ENCODE measurements around the gene ZNF385B. TPM values are rescaled to one million over a fixed set of nuclear protein-coding genes. Genes with fewer than 3 reads are reported as not detected.

The ZNF385B gene
- total and polyA plus RNA-seq, 5 donors from 2014 or later = not detected

DNA sequence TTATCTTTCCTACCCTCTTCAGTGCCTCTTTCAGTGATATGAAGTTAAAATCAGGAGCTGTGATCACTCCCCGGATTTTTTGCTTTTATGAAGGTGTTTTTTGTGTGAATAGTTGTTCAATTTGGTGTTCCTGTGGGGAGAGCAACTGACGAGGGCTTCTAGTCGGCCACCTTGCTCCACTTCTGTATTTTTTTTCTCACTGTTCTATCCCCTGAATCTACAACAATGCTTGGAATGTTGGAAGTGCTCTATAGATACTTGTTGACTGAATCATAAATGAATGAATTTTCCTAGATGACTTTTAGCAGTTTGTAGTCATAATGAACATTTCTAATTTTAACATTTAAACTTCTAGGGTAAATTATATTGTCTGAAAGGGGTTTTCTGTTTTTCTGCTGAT lies 247.3 kb downstream of the ZNF385B start:
- H3K4me3 Mint-ChIP-seq = no peak overlapping the region
- H3K27ac Mint-ChIP-seq = no peak overlapping the region
- Histone ChIP-seq H3K27ac (ENCODE audit: insufficient read depth, low read length, poor library complexity, severe bottlenecking) (no peak overlapping the region), H3K27me3 (ENCODE audit: control insufficient read depth, insufficient read depth, low read length) (no peaks in the 10 kb centered on the region), H3K36me3 (ENCODE audit: control insufficient read depth, insufficient read depth, low read length) (no peaks in the 10 kb centered on the region), H3K4me1 (ENCODE audit: control insufficient read depth, insufficient read depth, low read length, poor library complexity, severe bottlenecking) (no peaks in the 10 kb centered on the region), H3K4me3 (ENCODE audit: low read depth, low read length) (no peak overlapping the region), H3K9me3 (ENCODE audit: control insufficient read depth in 2 of 2, low read length in 2 of 2) (no peaks in the 10 kb centered on the region)
- no peaks in the 10 kb centered on the region for H3K4me1 Mint-ChIP-seq
- peaks cover 0 to 3% (median 0%) of the 10 kb centered on the region in 7 donors for H3K9me3 Mint-ChIP-seq
- H3K27me3 Mint-ChIP-seq = peaks cover 6% of the 10 kb centered on the region
- DNase-seq (no peak), ATAC-seq (ENCODE audit: low read depth in 2 of 2) (no peak)
- no peaks in the 10 kb centered on the region for H3K36me3 Mint-ChIP-seq

DNA sequence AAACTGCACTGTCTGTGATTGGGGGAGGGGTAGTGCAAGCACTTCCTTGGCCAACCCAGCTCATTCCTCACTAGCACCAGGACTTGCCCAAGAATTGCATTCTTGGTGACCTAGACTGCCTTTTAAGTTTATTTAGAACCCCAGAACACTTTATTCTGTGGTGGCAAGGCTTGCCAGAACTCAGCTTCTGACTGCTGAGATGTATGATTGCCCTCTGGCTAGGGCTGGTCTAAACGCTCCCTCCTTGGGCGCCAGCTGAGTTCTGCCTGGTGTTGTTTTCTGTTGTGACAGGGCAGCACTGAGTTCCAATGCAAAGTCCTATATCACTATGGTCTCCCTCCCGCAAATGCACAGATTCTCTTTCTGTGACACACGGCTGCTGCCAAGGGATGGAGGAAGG lies 247.7 kb downstream of the ZNF385B start:
- Histone ChIP-seq H3K4me1 (ENCODE audit: control insufficient read depth, insufficient read depth, low read length, poor library complexity, severe bottlenecking) (no peaks in the 10 kb centered on the region), H3K27ac (ENCODE audit: insufficient read depth, low read length, poor library complexity, severe bottlenecking) (no peak overlapping the region), H3K27me3 (ENCODE audit: control insufficient read depth, insufficient read depth, low read length) (no peaks in the 10 kb centered on the region), H3K36me3 (ENCODE audit: control insufficient read depth, insufficient read depth, low read length) (no peaks in the 10 kb centered on the region), H3K4me3 (ENCODE audit: low read depth, low read length) (no peak overlapping the region), H3K9me3 (ENCODE audit: control insufficient read depth in 2 of 2, low read length in 2 of 2) (no peaks in the 10 kb centered on the region)
- H3K4me1 Mint-ChIP-seq = no peaks in the 10 kb centered on the region
- peaks cover 0 to 4% (median 0%) of the 10 kb centered on the region in 7 donors for H3K9me3 Mint-ChIP-seq
- H3K27me3 Mint-ChIP-seq = peaks cover 6% of the 10 kb centered on the region
- no peak for ATAC-seq (ENCODE audit: low read depth in 2 of 2)
- H3K36me3 Mint-ChIP-seq = no peaks in the 10 kb centered on the region
- H3K4me3 Mint-ChIP-seq = no peak overlapping the region
- H3K27ac Mint-ChIP-seq = no peak overlapping the region
- no peak for DNase-seq

DNA sequence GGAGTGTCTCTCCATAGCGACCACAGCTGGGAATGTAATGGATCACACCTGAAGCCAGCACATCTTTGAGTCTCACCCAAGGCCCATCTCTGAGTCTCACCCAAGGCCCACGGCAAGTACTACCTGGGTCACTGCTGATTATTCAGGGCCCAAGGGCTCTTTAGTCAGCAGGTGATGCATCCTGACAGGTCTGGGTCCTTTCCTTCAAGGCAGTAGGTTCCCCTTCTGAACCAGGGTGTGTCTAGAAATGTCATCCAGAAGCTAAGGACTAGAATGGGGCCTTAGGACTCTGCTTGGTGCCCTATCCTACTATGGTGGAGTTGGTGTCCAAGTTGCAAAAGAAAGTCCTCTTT lies 248.1 kb downstream of the ZNF385B start:
- no peak for ATAC-seq (ENCODE audit: low read depth in 2 of 2)
- H3K9me3 Mint-ChIP-seq = peaks cover 0 to 4% (median 2%) of the 10 kb centered on the region in 7 donors

DNA sequence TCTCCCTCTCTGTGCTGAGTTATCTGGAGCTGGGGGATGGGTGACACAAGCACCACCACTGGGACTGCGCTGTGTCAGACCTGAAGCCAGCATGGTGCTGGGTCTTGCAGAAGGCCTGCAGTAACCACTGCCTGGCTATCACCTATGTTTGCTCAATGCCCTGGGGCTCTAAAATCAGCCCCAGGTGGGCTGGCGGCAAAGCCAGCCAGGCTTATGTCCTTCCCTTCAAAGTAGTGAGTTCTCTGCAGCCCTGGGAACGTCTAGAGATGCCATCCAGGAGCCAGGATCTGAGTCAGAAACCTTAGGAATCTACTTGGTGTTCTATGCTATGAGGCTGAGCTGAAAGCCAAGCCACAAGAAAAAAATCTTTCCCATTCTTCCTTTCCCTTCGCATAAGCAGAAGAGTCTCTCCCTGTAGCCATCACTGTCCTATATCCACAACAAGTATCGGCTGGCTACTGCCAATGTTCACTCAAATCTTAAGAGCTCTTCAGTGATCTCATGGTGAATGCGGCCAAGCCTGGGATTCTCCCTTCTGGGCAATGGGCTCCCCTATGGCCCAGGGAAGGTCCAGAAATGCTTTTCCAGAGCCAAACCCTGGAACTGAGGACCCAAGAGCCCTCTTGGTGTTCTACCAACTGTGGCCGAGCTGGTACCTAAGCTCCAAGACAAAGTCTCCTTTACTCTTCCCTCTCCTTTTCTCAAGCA lies 248.7 kb downstream of the ZNF385B start:
- Histone ChIP-seq H3K4me1 (ENCODE audit: control insufficient read depth, insufficient read depth, low read length, poor library complexity, severe bottlenecking) (no peaks in the 10 kb centered on the region), H3K36me3 (ENCODE audit: control insufficient read depth, insufficient read depth, low read length) (no peaks in the 10 kb centered on the region), H3K4me3 (ENCODE audit: low read depth, low read length) (no peak overlapping the region), H3K27me3 (ENCODE audit: control insufficient read depth, insufficient read depth, low read length) (no peaks in the 10 kb centered on the region), H3K27ac (ENCODE audit: insufficient read depth, low read length, poor library complexity, severe bottlenecking) (no peak overlapping the region), H3K9me3 (ENCODE audit: control insufficient read depth in 2 of 2, low read length in 2 of 2) (no peaks in the 10 kb centered on the region)
- H3K4me1 Mint-ChIP-seq = no peaks in the 10 kb centered on the region
- ATAC-seq (ENCODE audit: low read depth in 2 of 2) = no peak
- DNase-seq = no peak
- no peak overlapping the region for H3K27ac Mint-ChIP-seq
- H3K9me3 Mint-ChIP-seq = peaks cover 0 to 4% (median 2%) of the 10 kb centered on the region in 7 donors
- no peak overlapping the region for H3K4me3 Mint-ChIP-seq
- H3K36me3 Mint-ChIP-seq = no peaks in the 10 kb centered on the region
- H3K27me3 Mint-ChIP-seq = peaks cover 6% of the 10 kb centered on the region

More for the DNA sequence above, 248.1 kb downstream of the ZNF385B start:
- no peak overlapping the region for H3K27ac Mint-ChIP-seq
- H3K4me1 Mint-ChIP-seq = no peaks in the 10 kb centered on the region
- Histone ChIP-seq H3K4me3 (ENCODE audit: low read depth, low read length) (no peak overlapping the region), H3K27ac (ENCODE audit: insufficient read depth, low read length, poor library complexity, severe bottlenecking) (no peak overlapping the region), H3K27me3 (ENCODE audit: control insufficient read depth, insufficient read depth, low read length) (no peaks in the 10 kb centered on the region), H3K9me3 (ENCODE audit: control insufficient read depth in 2 of 2, low read length in 2 of 2) (no peaks in the 10 kb centered on the region), H3K36me3 (ENCODE audit: control insufficient read depth, insufficient read depth, low read length) (no peaks in the 10 kb centered on the region), H3K4me1 (ENCODE audit: control insufficient read depth, insufficient read depth, low read length, poor library complexity, severe bottlenecking) (no peaks in the 10 kb centered on the region)
- H3K36me3 Mint-ChIP-seq = no peaks in the 10 kb centered on the region
- H3K27me3 Mint-ChIP-seq = peaks cover 6% of the 10 kb centered on the region
- DNase-seq = no peak
- H3K4me3 Mint-ChIP-seq = no peak overlapping the region

DNA sequence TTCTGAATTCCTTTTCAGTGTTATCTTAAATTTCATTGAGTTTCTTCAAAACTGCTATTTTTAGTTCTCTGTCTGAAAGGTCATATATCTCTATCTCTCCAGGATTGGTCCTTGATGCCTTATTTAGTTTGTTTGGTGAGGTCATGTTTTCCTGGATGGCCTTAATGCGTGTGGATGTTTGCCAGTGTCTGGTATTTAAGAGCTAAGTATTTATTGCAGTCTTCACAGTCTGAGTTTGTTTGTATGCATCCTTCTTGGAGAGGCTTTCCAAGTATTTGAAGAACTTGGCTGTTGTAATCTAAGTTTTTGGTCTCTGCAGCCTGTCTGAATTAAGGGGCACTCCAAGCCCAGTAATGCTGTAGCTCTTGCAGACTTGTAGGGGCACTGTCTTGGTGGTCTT lies 249.3 kb downstream of the ZNF385B start:
- no peaks in the 10 kb centered on the region for H3K36me3 ChIP-seq (ENCODE audit: control insufficient read depth, insufficient read depth, low read length)
- Mint-ChIP-seq H3K27ac (no peak overlapping the region), H3K27me3 (peaks cover 6% of the 10 kb centered on the region), H3K36me3 (no peaks in the 10 kb centered on the region), H3K4me3 (no peak overlapping the region), H3K9me3 (peaks cover 0 to 4% (median 2%) of the 10 kb centered on the region in 7 donors), H3K4me1 (no peaks in the 10 kb centered on the region)
- H3K9me3 ChIP-seq (ENCODE audit: control insufficient read depth in 2 of 2, low read length in 2 of 2) = no peaks in the 10 kb centered on the region
- H3K27ac ChIP-seq (ENCODE audit: insufficient read depth, low read length, poor library complexity, severe bottlenecking) = no peak overlapping the region
- no peaks in the 10 kb centered on the region for H3K27me3 ChIP-seq (ENCODE audit: control insufficient read depth, insufficient read depth, low read length)
- H3K4me3 ChIP-seq (ENCODE audit: low read depth, low read length) = no peak overlapping the region
- no peak for DNase-seq
- no peaks in the 10 kb centered on the region for H3K4me1 ChIP-seq (ENCODE audit: control insufficient read depth, insufficient read depth, low read length, poor library complexity, severe bottlenecking)
- ATAC-seq (ENCODE audit: low read depth in 2 of 2) = no peak

DNA sequence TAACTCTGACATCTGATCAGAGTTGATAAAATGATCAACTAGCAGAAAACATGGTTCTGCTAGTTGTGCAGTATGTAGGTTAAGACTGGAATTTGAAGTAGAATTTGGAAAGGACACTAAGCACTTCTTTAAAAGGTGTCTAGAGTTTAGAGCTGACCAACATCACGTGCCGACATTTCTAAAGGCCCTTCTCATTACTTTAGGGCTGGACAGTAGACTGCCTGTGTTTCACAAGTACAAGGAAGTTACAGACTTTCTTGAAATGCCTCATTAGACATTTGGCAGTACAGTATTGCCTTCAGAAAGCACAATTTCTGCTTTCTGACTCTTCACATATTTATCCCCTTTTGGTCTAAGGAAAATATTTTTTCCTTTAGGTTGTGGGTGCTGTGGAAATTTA lies 255.3 kb downstream of the ZNF385B start:
- no peaks in the 10 kb centered on the region for H3K4me1 ChIP-seq (ENCODE audit: control insufficient read depth, insufficient read depth, low read length, poor library complexity, severe bottlenecking)
- Mint-ChIP-seq H3K27me3 (peaks cover 5% of the 10 kb centered on the region), H3K36me3 (no peaks in the 10 kb centered on the region), H3K9me3 (peaks cover 0 to 4% (median 0%) of the 10 kb centered on the region in 7 donors), H3K4me3 (no peak overlapping the region), H3K4me1 (no peaks in the 10 kb centered on the region), H3K27ac (no peak overlapping the region)
- no peak overlapping the region for H3K4me3 ChIP-seq (ENCODE audit: low read depth, low read length)
- no peaks in the 10 kb centered on the region for H3K27me3 ChIP-seq (ENCODE audit: control insufficient read depth, insufficient read depth, low read length)
- no peaks in the 10 kb centered on the region for H3K36me3 ChIP-seq (ENCODE audit: control insufficient read depth, insufficient read depth, low read length)
- no peaks in the 10 kb centered on the region for H3K9me3 ChIP-seq (ENCODE audit: control insufficient read depth in 2 of 2, low read length in 2 of 2)
- no peak for DNase-seq
- H3K27ac ChIP-seq (ENCODE audit: insufficient read depth, low read length, poor library complexity, severe bottlenecking) = no peak overlapping the region
- no peak for ATAC-seq (ENCODE audit: low read depth in 2 of 2)

DNA sequence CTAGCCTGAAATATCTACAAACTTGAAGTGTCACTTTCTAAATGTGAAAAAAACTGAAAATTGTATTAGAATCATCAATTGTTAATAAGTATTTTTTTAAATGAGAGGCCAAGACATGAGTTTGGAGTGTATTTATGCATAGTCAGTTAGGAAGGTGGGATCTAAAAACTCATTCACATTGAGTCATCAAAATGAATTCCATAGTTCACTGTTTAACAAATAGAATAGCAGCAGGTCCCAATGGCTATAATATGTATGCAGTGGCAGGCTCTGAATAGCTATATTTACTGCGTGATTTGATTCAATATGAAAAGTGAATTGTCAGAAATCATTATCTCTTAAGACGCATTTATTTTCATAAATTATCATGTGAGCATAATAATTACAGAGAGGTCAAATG lies 256.1 kb downstream of the ZNF385B start:
- H3K36me3 ChIP-seq (ENCODE audit: control insufficient read depth, insufficient read depth, low read length) = no peaks in the 10 kb centered on the region
- no peak overlapping the region for H3K4me3 ChIP-seq (ENCODE audit: low read depth, low read length)
- no peaks in the 10 kb centered on the region for H3K27me3 ChIP-seq (ENCODE audit: control insufficient read depth, insufficient read depth, low read length)

DNA sequence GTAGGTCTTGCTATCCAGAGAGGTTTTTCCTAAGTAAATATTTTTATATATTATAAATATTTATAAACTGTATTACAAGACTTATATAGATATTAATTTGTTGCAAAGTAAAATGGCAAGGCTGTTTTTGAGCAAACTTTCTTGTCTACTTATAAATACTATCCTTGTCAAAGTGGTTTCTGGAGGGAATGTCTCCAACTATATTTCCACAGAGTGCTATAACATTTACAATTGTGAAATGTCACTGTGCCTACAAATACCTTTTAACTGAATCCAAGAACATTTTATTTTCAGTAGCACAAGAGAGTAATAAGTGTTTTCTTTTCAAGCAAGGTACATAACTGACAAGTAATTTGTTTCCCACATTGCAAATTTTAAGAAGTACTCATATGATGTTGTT lies 256.8 kb downstream of the ZNF385B start:
- DNase-seq (no peak), ATAC-seq (ENCODE audit: low read depth in 2 of 2) (no peak)
- Histone ChIP-seq H3K36me3 (ENCODE audit: control insufficient read depth, insufficient read depth, low read length) (no peaks in the 10 kb centered on the region), H3K27ac (ENCODE audit: insufficient read depth, low read length, poor library complexity, severe bottlenecking) (no peak overlapping the region), H3K4me3 (ENCODE audit: low read depth, low read length) (no peak overlapping the region), H3K4me1 (ENCODE audit: control insufficient read depth, insufficient read depth, low read length, poor library complexity, severe bottlenecking) (no peaks in the 10 kb centered on the region), H3K9me3 (ENCODE audit: control insufficient read depth in 2 of 2, low read length in 2 of 2) (no peaks in the 10 kb centered on the region), H3K27me3 (ENCODE audit: control insufficient read depth, insufficient read depth, low read length) (no peaks in the 10 kb centered on the region)
- no peaks in the 10 kb centered on the region for H3K4me1 Mint-ChIP-seq
- H3K9me3 Mint-ChIP-seq = peaks cover 0 to 2% (median 0%) of the 10 kb centered on the region in 7 donors
- H3K4me3 Mint-ChIP-seq = no peak overlapping the region
- no peak overlapping the region for H3K27ac Mint-ChIP-seq
- no peaks in the 10 kb centered on the region for H3K27me3 Mint-ChIP-seq
- H3K36me3 Mint-ChIP-seq = no peaks in the 10 kb centered on the region

More for the DNA sequence above, 256.1 kb downstream of the ZNF385B start:
- Mint-ChIP-seq H3K27ac (no peak overlapping the region), H3K9me3 (peaks cover 0 to 2% (median 0%) of the 10 kb centered on the region in 7 donors), H3K27me3 (no peaks in the 10 kb centered on the region), H3K4me3 (no peak overlapping the region), H3K4me1 (no peaks in the 10 kb centered on the region), H3K36me3 (no peaks in the 10 kb centered on the region)
- Histone ChIP-seq H3K27ac (ENCODE audit: insufficient read depth, low read length, poor library complexity, severe bottlenecking) (no peak overlapping the region), H3K9me3 (ENCODE audit: control insufficient read depth in 2 of 2, low read length in 2 of 2) (no peaks in the 10 kb centered on the region), H3K4me1 (ENCODE audit: control insufficient read depth, insufficient read depth, low read length, poor library complexity, severe bottlenecking) (no peaks in the 10 kb centered on the region)
- DNase-seq = no peak
- no peak for ATAC-seq (ENCODE audit: low read depth in 2 of 2)
